Left lung (tissue), 10 donors: Measurements from ENCODE around the gene CCR9. TPM values are rescaled to one million over a fixed set of nuclear protein-coding genes. Genes with fewer than 3 reads are reported as not detected.

ENCODE experiments used
- ATAC-seq: fragments of 200-7000 bp; cut with Tn5 transposase; one replicate; pipeline ENCODE4 v1.9.1; 2020; ENCODE audit warnings: moderate library complexity
- DNase-seq, 4 donors: peaks; one replicate each; pipeline ENCODE4 v3.0.0-alpha.2; 2013 to 2020
- H3K27ac ChIP-seq, 2 donors: fragments of 200-600 bp; sonication (generic) in 1 of 2; one replicate each; pipeline versions ENCODE4 v1.5.0 to v1.8.0; 2020 to 2021
- H3K27me3 ChIP-seq, 2 donors: fragments of 200-600 bp; sonication (generic) in 1 of 2; one replicate each; pipeline versions ENCODE4 v1.5.0 to v1.8.0; 2020 to 2021
- H3K36me3 ChIP-seq, 2 donors: fragments of 200-600 bp; sonication (generic) in 1 of 2; one replicate each; pipeline versions ENCODE4 v1.5.0 to v1.8.0; 2020 to 2021
- H3K4me1 ChIP-seq, 2 donors: fragments of 200-600 bp; one replicate each; pipeline ENCODE4 v1.8.0; 2021
- H3K4me3 ChIP-seq, 2 donors: fragments of 200-600 bp; sonication (generic) in 1 of 2; one replicate each; pipeline versions ENCODE4 v1.5.0 to v1.8.0; 2020 to 2021; ENCODE audit warnings: mild to moderate bottlenecking in 1 of 2
- H3K9me3 ChIP-seq, 2 donors: fragments of 200-600 bp; sonication (generic) in 1 of 2; one replicate each; pipeline versions ENCODE4 v1.5.0 to v1.8.0; 2020 to 2021
- intact Hi-C, 2 donors: fragments of 100-400 bp; cut with DNase I; formaldehyde crosslinking; loops; one replicate each; pipeline versions ENCODE4 v1.11.2 to v1.14.2; 2022
- polyA plus RNA-seq, 6 donors: library from polyadenylated mRNA; unstranded; fragments of 120-200 nt; gene quantifications; one replicate each; pipeline ENCODE4 v1.2.1, GENCODE V29; 2013; ENCODE audit not compliant: insufficient read length in 6 of 6
- total RNA-seq, 2 donors: library from RNA; stranded (reverse); fragmentation: NEBNext Ultra II Directional; extraction: Animal tissue kit (Norgen Biotek cat#: 25700); gene quantifications; one replicate each; pipeline ENCODE4 v1.2.1, GENCODE V29; 2021
- TF ChIP-seq, protein P1 (sequence below), 2 donors: fragments of 200-600 bp; sonication (generic) in 1 of 2; IDR thresholded peaks; one replicate each; pipeline versions ENCODE4 v1.5.0 to v1.8.0; 2021; ENCODE audit warnings: antibody characterized with exemption in 2 of 2
- donor health status: DM: no; HTN: yes; CAD: no.
- donor health status: DM: no; HTN: no; CAD: no.

The CCR9 gene
- total and polyA plus RNA-seq, 8 donors: 0.11 to 0.32 (median 0.20) TPM; not detected in 4

DNA sequence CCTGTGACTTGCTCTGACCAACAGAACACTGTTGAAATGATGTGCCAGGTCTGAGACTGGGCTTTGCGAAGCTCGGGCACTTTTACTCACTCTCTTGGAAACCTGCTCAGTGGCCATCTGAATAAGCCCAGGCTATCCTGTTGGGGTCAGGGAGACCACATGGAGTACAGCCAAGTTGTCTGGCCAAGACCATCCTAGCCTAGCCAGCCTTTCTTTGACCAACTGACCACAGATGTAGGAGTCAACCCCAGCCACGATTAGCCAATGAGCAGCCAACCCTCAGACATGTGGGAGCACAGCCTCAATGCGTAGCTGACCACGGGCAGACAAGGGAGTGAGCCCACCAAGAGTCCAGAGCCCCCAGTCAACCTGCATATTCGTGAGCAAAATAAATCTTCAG is 26.1 kb downstream of the CCR9 start:
- Histone ChIP-seq H3K4me1 (no peaks in the 10 kb centered on the region), H3K36me3 (no peaks in the 10 kb centered on the region), H3K4me3 (no peak overlapping the region), H3K9me3 (no peaks in the 10 kb centered on the region), H3K27me3 (no peaks in the 10 kb centered on the region), H3K27ac (no peak overlapping the region)
- intact Hi-C loops: no loop called here
- ATAC-seq (no peak), DNase-seq (no peak)
- TF ChIP-seq, protein P1, sequence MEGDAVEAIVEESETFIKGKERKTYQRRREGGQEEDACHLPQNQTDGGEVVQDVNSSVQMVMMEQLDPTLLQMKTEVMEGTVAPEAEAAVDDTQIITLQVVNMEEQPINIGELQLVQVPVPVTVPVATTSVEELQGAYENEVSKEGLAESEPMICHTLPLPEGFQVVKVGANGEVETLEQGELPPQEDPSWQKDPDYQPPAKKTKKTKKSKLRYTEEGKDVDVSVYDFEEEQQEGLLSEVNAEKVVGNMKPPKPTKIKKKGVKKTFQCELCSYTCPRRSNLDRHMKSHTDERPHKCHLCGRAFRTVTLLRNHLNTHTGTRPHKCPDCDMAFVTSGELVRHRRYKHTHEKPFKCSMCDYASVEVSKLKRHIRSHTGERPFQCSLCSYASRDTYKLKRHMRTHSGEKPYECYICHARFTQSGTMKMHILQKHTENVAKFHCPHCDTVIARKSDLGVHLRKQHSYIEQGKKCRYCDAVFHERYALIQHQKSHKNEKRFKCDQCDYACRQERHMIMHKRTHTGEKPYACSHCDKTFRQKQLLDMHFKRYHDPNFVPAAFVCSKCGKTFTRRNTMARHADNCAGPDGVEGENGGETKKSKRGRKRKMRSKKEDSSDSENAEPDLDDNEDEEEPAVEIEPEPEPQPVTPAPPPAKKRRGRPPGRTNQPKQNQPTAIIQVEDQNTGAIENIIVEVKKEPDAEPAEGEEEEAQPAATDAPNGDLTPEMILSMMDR (IDR thresholded peaks at IDR 0.05): no peak

DNA sequence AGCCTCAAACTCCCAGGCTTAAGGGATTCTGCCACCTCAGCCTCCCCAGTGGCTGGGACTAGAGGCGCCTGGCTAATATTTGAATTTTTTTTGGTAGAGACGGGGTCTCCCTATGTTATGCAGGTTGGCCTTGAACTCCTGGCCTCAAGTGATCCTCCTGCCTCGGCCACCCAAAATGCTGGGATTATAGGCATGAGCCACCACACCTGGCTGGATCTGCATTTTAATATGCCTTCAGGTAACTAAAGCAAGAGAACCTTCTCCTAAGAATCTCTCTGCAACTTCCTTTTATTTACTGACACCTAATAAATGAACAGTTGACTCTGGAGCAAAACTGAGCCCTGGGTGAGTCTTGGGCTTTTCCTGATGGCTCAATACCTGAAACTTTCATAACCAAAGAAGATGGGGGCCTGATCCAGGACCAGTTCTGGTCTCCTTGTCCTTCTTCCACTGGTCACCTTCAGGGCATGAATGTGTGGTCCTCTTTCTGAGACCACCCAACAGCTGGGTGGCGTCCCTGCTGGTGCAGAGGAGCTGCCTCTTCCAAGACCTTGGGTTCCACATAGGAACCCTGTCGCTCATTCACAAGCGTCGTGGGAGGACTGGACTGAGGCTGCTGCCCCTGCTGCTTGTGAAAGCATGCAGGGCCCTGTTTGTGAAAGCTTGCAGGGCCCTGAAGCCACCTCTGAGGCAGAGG is 28.2 kb downstream of the CCR9 start:
- no peak overlapping the region for H3K4me3 ChIP-seq
- DNase-seq (no peak), ATAC-seq (no peak)
- TF ChIP-seq, protein P1 (IDR thresholded peaks at IDR 0.05): no peak
- H3K4me1 ChIP-seq: no peaks in the 10 kb centered on the region
- peaks cover 0 to 17% of the 10 kb centered on the region in 2 donors for H3K36me3 ChIP-seq
- intact Hi-C loops: no loop called here
- no peaks in the 10 kb centered on the region for H3K27me3 ChIP-seq
- no peaks in the 10 kb centered on the region for H3K9me3 ChIP-seq
- no peak overlapping the region for H3K27ac ChIP-seq

DNA sequence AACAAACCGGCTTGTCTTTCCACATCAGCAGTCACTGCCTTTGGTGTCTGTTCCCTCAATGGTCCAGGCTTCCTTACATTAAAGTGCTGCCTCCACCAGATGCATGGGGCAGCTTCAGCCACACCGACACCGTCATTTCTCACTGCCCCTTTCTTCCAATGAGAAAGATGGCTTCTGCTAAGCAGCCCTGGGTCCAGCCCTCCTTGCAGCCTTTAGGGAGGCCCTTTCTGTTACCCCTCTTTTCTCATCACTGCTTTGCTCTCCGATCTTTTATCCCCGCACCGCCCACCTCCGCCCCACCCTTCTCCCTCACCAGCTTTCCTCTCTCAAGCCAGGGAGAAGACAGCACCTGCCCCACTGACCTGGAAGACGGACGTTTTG is 28.7 kb downstream of the CCR9 start:
- TF ChIP-seq, protein P1 (IDR thresholded peaks at IDR 0.05): no peak
- Histone ChIP-seq H3K36me3 (peaks cover 0 to 22% of the 10 kb centered on the region in 2 donors), H3K9me3 (no peaks in the 10 kb centered on the region), H3K4me1 (no peaks in the 10 kb centered on the region), H3K27ac (no peak overlapping the region), H3K4me3 (no peak overlapping the region), H3K27me3 (no peaks in the 10 kb centered on the region)
- no peak for ATAC-seq
- no peak for DNase-seq
- intact Hi-C loops: no loop called here

DNA sequence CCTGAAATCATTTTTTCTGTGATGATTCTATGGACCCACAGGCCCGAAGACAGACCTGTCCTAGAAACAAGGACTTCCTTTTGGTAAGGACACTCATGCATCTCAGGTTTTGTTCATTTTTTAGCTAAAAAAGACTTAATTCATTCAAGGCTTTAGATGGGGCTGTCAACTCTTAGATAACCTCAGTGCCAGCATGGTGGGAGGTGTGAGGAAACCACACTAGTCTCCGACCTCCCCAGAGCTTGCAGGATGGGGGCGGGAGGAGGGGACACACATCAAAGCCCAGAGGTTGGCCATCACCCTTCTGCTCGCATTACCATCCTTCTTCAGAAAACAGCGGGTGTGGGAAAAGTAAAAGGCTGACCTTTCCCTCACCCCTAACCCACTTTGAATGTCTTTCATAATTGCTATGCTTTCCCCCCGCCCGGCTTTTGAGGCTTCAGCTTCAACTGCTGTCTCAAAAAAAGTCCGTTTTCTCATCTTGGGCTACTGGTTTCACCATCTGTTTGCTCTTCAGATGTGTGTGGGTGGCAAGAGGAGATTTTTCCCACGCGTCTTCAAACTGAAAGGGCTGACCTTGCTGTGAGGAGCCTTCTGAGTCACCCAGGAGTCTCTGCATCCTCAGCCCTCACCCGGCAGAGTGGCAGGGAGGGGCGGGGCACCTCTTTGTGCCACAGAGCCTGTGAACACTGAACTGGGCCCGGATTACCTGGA is 29.3 kb downstream of the CCR9 start:
- H3K9me3 ChIP-seq: no peaks in the 10 kb centered on the region
- intact Hi-C loops: no loop called here
- DNase-seq (no peak), ATAC-seq (peak; percentile 91)
- H3K36me3 ChIP-seq: peaks cover 0 to 29% of the 10 kb centered on the region in 2 donors
- TF ChIP-seq, protein P1 (IDR thresholded peaks at IDR 0.05): no peak
- no peak overlapping the region for H3K27ac ChIP-seq
- no peaks in the 10 kb centered on the region for H3K4me1 ChIP-seq
- H3K4me3 ChIP-seq: no peak overlapping the region
- no peaks in the 10 kb centered on the region for H3K27me3 ChIP-seq

DNA sequence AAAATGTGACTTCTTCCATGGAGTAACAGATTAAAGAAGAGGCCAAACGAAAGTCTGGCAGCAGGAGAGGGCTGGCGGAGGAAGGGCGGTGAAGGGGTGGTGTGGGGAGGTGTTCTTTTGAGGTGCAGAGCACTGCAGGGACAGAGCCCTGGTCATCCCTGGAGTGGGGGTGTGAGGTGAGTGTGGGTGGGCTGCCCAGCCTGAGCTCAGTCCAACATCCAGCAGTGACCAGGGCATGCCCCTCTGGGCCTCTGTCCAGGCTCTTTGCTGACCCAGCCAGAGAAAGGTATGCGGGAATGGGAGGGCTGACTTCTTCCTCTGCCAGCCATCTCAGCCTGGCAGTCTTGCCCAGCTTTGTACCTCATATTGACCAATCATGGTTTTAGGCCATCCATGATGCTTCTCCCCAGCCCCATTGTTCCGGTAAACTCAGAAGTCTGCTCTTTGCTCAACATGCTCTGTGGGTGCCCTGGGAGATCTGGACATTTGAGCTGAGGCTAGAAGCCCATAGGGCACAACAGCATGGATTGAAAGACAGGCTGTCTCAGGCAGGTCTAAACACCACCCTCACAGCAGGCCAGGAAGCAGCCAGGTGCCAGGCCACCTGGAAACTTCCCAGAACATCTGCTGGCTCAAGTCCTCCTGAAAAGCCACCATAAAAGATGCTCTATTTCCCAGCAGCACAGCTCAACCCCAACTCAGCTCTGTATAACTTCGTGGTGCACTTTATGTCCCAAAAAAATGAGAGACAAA is 31.0 kb downstream of the CCR9 start:
- no peak for DNase-seq
- H3K36me3 ChIP-seq: peaks cover 0 to 45% of the 10 kb centered on the region in 2 donors
- no peak overlapping the region for H3K4me3 ChIP-seq
- H3K4me1 ChIP-seq: no peaks in the 10 kb centered on the region
- no peaks in the 10 kb centered on the region for H3K9me3 ChIP-seq
- ATAC-seq: no peak
- TF ChIP-seq, protein P1 (IDR thresholded peaks at IDR 0.05): no peak
- H3K27me3 ChIP-seq: no peaks in the 10 kb centered on the region
- H3K27ac ChIP-seq: no peak overlapping the region
- intact Hi-C loops: no loop called here
